Measurements from ENCODE around the gene SPTLC1. TPM values are rescaled to one million over a fixed set of nuclear protein-coding genes. Genes with fewer than 3 reads are reported as not detected.

SPTLC1 gene
- total and polyA plus RNA-seq, 2 of the 8 experiments (the other 6 are each of a cell fraction or from before 2014, with no cell fraction given) = 34.2 to 62.1 TPM

DNA sequence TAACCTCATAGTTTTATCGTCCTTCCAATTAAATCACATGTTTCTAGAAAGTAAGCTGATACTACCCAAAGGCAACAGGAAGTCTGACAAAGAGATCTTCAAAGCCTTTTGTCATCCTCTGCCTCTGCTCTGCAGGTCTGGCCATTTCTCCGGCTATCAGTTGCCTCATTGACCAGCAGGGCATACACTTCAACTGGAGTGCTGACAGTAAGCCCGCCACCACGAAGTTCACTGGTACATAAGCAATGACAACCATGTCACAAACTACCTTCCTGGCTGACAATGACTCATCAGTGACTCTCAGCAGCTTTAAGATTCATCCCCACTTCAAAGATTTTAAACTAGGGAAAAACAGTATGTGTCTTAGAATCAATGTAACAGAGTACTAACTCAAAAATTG is 20.6 kb downstream of the SPTLC1 start:
- POLR2A ChIA-PET (ENCODE audit: partially characterized antibody) = no interaction called here
- H3K56ac ChIP-seq (replicated peaks; ENCODE audit: insufficient read length, low read depth, low read length) = no peak overlapping the region
- no peak overlapping the region for H4K8ac ChIP-seq (ENCODE audit: extremely low read depth, insufficient read depth, low read length)
- no peak overlapping the region for H3K27ac ChIP-seq (ENCODE audit: low read depth, low read length)
- peaks cover 0 to 2% (median 0%) of the 10 kb centered on the region in 4 experiments; a peak in 1 of 7 replicates for H3K4me1 ChIP-seq (replicated peaks in 1 of 4; ENCODE audit: control insufficient read depth in 3 of 4, insufficient read depth in 4 of 4, low read length in 3 of 4)
- no peak overlapping the region for H3K4me3 ChIP-seq (ENCODE audit: extremely low read depth in 1 of 4, insufficient read depth in 2 of 4, low read depth in 3 of 4, low read length in 4 of 4)
- H2BK15ac ChIP-seq (ENCODE audit: low read length) = no peak overlapping the region
- H3K79me2 ChIP-seq (ENCODE audit: control insufficient read depth in 1 of 2, insufficient read depth in 2 of 2, low read length in 2 of 2) = peaks cover 0 to 52% of the 10 kb centered on the region in 2 experiments; a peak in 3 of 4 replicates
- no peak overlapping the region for H3K23ac ChIP-seq (ENCODE audit: insufficient read length)
- H3K4me2 ChIP-seq (ENCODE audit: insufficient read depth in 1 of 2, low read depth in 2 of 2, low read length in 2 of 2) = no peak overlapping the region
- H2AK5ac ChIP-seq (ENCODE audit: low read depth, low read length) = no peak overlapping the region
- H3K18ac ChIP-seq (ENCODE audit: extremely low read depth, low read length) = no peak overlapping the region
- H2BK5ac ChIP-seq (ENCODE audit: low read depth, low read length) = no peak overlapping the region
- no peaks in the 10 kb centered on the region for H3K23me2 ChIP-seq (ENCODE audit: low read depth, low read length)
- no peak overlapping the region for H2AFZ ChIP-seq (ENCODE audit: low read length)
- no peaks in the 10 kb centered on the region for H4K20me1 ChIP-seq (replicated peaks in 1 of 2; ENCODE audit: control insufficient read depth in 1 of 2, insufficient read depth in 2 of 2, low read length in 2 of 2)
- no peaks in the 10 kb centered on the region; a peak in 1 of 4 replicates for H3K9me3 ChIP-seq (ENCODE audit: insufficient read depth in 2 of 2, low read depth in 1 of 2, low read length in 1 of 2)
- H2BK12ac ChIP-seq (ENCODE audit: low read depth, low read length) = no peak overlapping the region
- peaks cover 0 to 5% (median 0%) of the 10 kb centered on the region in 4 experiments; a peak in 1 of 8 replicates for H3K36me3 ChIP-seq (ENCODE audit: control insufficient read depth in 2 of 4, insufficient read depth in 4 of 4, low read length in 3 of 4)
- no peak overlapping the region for H4K91ac ChIP-seq (replicated peaks; ENCODE audit: insufficient read length, low read length)
- H3K9ac ChIP-seq (replicated peaks in 1 of 4; ENCODE audit: extremely low read depth in 1 of 4, low read depth in 3 of 4, low read length in 3 of 4) = no peak overlapping the region
- H3K14ac ChIP-seq (ENCODE audit: insufficient read length) = no peak overlapping the region
- DNase-seq (ENCODE audit: low read depth in 1 of 2, low spot score in 2 of 2) (no peak), FAIRE-seq (no peak)
- TF ChIP-seq NANOG (IDR thresholded peaks at IDR 0.05; ENCODE audit: insufficient read depth, low read depth, low read length, poor library complexity, severe bottlenecking) (no peak), ZNF274 (IDR thresholded peaks at IDR 0.05; ENCODE audit: borderline replicate concordance, extremely low read depth, low read length) (no peak)
- TF ChIP-seq, protein P1, sequence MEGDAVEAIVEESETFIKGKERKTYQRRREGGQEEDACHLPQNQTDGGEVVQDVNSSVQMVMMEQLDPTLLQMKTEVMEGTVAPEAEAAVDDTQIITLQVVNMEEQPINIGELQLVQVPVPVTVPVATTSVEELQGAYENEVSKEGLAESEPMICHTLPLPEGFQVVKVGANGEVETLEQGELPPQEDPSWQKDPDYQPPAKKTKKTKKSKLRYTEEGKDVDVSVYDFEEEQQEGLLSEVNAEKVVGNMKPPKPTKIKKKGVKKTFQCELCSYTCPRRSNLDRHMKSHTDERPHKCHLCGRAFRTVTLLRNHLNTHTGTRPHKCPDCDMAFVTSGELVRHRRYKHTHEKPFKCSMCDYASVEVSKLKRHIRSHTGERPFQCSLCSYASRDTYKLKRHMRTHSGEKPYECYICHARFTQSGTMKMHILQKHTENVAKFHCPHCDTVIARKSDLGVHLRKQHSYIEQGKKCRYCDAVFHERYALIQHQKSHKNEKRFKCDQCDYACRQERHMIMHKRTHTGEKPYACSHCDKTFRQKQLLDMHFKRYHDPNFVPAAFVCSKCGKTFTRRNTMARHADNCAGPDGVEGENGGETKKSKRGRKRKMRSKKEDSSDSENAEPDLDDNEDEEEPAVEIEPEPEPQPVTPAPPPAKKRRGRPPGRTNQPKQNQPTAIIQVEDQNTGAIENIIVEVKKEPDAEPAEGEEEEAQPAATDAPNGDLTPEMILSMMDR (IDR thresholded peaks at IDR 0.05; ENCODE audit: control extremely low read depth in 1 of 3, insufficient read depth in 1 of 3, low read depth in 1 of 3, low read length in 3 of 3) = peak in 1 of 3 experiments; percentile 4; a peak in 1 of 4 replicates
- H3K4ac ChIP-seq (replicated peaks; ENCODE audit: insufficient read length, low read depth, low read length) = no peak overlapping the region
- peaks cover 4% of the 10 kb centered on the region for H3K79me1 ChIP-seq (ENCODE audit: low read depth, low read length)
- CTCF ChIA-PET (ENCODE audit: partially characterized antibody) = interaction anchor here (0.9 to 1.0 kb wide), 2 partner anchors 110 to 141 kb away, joined by 3 read pairs; no protein-coding TSS in a partner anchor
- no peak overlapping the region for H4K5ac ChIP-seq (ENCODE audit: insufficient read length, low read depth, low read length)
- no peak overlapping the region for H2BK120ac ChIP-seq (replicated peaks; ENCODE audit: low read depth, low read length)
- no peak overlapping the region for H2BK20ac ChIP-seq (ENCODE audit: low read length)
- no peaks in the 10 kb centered on the region for H3K27me3 ChIP-seq (replicated peaks in 1 of 4; ENCODE audit: control insufficient read depth in 3 of 4, extremely low read depth in 1 of 4, insufficient read depth in 3 of 4, low read length in 3 of 4)
- 85% methylated on average over 4 of the region's 4 CpGs; no CpG with 5 or more reads in 1 of the 2 experiments for WGBS, 2 experiments (ENCODE audit: extremely low coverage in 1 of 2, insufficient coverage in 1 of 2, insufficient read length in 1 of 2, insufficient replicate concordance in 2 of 2, low coverage in 1 of 2, low lambda C conversion rate in 2 of 2, missing lambda C conversion rate in 1 of 2)
